HG03103 (cell line): ENCODE results near the gene EEF1AKMT4.

Experiments
- ATAC-seq: cut with Tn5 transposase; IDR thresholded peaks from one replicate; pipeline ENCODE4 v1.9.1; 2021; ENCODE audit warnings: low read depth; ENCODE audit not compliant: unreplicated experiment

Gene EEF1AKMT4

GRCh38 chr3:184249412-184250166 lies at the start of gene EEF1AKMT4:
Gene EEF1AKMT4 (plus strand): TSS chr3:184249672. CDS start chr3:184249695, 23 bp downstream.
- ATAC-seq = peak; percentile 78

GRCh38 chr3:184200825-184201224 lies 48.6 kb upstream of the EEF1AKMT4 start:
- ATAC-seq = no peak

DNA sequence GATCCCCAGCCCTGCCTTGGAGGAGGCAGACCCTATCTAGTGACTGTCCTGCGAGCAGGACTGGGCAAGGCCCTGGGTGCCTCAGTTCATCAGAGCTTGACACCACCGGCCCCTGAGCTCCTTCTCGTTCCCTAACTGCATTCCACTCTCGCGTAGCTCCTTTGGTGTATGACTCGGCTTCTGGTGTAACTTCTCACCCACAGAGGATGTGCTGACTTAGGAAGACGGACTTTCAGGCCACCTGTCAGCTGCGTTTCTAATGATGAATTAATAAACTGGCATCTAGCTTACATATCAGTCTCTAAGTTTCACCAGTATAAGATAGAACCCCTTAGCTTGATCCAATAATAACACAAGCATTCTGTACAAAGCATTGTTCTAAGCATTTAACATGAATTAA lies 45.9 kb upstream of the EEF1AKMT4 start:
- ATAC-seq = no peak

DNA sequence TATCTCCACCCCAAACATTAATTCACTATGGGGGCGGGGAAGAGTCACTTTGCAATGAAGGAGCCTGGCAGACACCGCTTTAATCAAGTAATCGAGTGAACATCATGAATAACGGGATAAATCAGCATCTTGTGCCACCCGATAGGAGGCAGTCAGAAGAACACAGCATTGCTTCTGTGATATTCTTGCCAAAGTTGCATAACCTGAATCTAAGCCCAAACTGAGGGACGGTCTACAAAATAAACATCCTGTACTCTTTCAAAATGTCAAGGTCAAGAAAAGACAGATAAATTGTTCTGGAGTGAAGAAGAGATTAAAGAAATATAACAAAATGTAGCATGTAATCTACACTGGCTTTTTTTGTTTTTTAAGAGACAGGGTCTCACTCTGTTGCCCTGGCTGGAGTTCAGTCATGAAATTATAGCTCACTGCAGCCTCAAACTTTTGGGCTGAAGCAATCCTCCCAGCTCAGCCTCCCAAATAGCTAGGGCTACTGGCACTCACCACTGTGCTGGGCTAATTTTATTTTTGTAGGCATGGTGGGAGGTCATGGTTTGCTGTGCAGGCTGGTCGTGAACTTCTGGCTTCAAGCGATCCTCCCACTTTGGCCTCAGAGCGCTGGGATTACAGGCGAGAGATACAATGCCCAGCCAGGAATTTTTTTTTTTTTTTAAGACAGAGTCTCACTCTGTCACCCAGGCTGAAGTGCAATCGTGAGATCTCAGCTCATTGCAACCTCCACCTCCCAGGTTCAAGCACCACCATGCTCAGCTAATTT lies 40.1 kb upstream of the EEF1AKMT4 start:
- no peak for ATAC-seq

GRCh38 chr3:184211297-184211696 lies 38.2 kb upstream of the EEF1AKMT4 start:
- ATAC-seq = no peak

GRCh38 chr3:184211718-184212117 lies 37.8 kb upstream of the EEF1AKMT4 start:
- ATAC-seq = no peak

- ATAC-seq = no peak
These were observed 30.7 kb upstream of the EEF1AKMT4 start for GRCh38 chr3:184218814-184219213.

GRCh38 chr3:184222521-184222920 lies 27.0 kb upstream of the EEF1AKMT4 start:
- no peak for ATAC-seq

DNA sequence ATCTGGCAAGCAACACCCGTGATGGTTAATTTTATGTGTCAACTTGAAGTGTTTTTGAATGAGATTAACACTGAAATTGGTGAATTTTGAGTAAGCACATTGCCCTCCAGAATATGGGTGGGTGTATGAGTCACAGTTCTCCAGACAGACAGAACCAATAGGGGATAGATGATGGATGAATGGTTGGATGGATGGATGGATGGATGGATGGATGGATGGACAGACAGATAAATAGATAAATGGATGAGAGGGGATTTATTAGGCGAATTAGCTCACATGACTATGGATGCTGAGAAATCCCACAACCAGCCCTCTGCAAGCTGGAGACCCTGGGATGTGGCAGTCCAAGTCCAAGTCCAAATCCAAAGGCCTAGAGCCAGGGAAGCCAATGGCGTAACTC lies 25.5 kb upstream of the EEF1AKMT4 start:
- no peak for ATAC-seq

DNA sequence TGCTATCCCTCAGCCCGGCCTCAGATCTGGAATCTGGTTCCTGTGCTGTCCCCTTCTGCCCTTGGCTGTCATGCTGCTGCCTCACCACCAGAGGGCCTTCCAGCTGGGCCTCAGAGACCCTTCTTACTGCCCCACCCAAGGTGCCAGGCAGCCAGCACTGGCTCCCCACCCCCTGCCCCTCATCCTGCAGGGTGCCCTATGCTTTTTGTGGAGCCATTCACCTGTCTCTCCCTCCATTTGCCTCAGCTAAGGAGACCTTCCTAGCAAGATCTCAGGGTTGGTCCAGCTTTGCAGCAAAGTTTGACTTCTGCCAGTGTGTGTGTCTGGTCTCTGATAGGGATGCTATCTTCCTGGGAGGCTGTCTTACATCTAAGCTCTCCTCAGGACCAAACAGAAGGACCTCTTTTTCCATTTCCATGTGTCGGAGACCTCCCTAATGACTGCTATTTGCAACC lies 22.0 kb upstream of the EEF1AKMT4 start:
- ATAC-seq = peak; percentile 50

DNA sequence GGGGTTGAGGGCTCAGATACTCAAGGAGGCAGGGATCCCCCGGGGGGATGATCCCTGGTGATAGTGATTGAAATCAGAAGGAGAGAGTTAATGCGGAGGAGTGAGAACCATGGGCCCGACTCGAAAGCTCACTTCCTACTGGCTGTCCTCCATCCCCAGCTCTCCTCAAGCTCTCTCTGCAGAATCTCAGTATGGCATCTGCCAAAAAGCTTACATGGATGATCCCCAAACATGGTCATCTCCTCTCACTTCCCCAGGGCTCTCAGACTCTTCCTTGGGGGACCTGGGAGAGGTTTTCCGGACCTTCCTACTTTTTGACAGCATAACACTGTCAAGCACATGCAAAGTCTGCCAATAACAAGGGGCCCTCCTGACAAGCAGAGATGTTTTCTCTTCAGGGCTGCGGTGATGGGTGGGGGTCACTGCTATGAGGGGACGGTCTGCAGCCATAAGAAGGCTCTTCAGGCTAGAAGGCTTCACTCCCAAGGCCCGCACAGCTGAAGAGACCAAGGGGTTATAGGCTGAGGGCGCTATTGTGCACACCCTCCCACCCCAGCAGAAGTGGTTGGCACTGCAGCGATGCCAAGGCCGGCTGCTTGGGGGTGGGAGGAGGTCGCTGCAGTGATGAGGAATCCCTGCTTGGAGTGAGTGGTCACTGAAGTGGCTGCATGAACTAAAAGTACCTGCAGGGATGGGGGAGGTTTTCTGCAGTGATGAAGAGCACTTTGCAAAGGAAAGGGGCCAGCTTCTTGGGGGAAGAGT lies 20.9 kb upstream of the EEF1AKMT4 start:
- no peak for ATAC-seq

DNA sequence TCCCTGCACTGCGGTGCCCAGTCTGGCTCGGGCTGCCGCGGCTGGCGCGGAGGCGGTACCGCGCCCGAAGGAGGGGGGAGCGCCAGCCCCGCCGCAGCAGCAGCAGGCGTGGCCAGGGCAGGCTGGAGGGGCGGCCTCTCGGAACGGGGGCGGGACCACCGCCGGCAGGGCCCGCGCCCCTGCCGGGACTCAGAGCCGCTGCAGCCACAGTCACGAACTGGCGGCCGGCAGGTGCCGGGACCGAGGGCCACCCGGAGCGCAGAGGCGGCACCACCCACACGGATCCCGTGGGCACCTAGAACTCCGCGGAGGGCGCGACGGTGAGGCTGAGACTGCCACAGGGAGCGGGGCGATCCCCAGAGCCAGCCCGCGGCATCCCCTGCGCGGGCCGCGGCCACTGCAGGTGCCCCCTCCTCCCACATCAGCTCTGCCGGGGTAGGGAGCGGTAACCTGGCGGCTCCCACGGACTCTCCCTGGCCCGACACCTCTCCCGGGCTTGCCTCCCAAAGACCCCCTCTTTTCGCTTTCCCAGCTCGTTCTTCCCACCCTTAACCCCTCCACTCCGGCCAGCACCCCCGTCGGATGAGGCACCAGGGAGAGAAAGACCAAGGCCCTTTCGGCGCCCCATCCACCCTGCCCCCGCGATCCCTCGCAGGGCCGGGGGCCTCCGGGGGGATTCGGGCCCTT lies 19.9 kb upstream of the EEF1AKMT4 start, which contains the start of gene VWA5B2:
VWA5B2 (plus strand) TSS at position 192 of the 687 bp plus-strand sequence. CDS start 944 bp downstream, outside the sequence.
- ATAC-seq = peak; percentile 56

- ATAC-seq = no peak
These were observed 19.3 kb upstream of the EEF1AKMT4 start for GRCh38 chr3:184230081-184230602.

DNA sequence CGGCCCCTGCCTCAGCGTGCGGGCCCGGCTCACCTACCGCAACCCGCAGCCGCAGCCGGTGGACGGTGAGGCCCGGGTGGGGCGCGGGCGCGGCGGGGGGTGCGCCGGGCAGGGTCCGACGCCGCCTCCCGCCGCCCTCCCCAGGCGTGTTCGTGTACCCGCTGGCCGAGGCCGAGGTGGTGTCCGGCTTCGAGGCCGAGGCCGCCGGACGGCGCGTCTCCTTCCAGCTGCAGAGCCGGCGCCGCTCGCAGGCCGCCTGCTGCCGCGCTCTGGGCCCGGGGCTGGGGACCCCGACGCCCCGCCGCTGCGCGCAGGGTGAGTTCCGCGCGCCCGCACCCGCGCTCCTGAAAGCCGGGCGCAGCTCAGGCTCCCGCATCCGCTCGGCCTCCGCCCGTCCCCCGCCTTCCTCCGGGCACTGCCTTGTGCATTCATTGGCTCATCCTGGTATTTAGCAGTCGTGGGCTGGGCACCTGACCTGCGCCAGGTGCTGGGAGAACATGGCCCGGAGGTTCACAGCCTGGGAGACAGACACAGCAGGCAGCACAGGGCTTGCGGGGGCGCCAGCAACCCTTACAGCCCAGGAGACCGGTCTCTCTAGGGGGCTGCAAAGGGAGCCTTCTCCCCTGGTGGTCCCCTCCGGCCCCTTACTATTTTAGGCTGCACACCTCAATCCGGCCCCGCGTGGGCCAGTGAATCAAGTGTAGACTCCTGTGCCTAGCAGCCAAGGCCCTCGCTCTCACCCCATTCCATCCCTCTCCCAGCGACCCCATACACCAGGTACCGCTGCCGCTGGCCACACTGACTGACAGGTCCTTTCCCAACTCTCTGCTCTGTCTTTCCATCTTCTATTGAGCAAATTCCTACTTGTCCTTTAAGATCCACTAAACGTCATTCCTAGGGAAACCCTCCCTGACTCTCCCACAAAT lies 18.6 kb upstream of the EEF1AKMT4 start:
- ATAC-seq = no peak

DNA sequence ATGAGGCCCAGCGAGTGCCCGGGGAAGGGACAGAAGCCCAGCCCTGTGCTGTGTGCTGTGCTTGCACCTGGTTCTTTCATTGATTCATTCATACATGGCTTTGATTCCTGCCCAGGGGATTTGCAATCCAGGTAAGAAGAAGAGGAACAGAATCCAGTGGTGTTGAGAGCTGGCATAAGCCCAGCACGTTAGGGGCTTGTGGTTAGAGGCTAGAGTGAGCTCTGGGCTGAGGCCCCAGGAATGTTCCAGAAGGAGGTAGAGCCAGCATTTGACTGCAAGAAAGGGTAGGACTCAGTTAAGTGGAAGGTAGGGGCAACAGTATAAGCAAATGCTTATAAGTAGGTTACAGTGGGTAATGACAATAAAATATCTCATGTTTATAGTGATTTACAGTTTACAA lies 17.8 kb upstream of the EEF1AKMT4 start:
- no peak for ATAC-seq

GRCh38 chr3:184233127-184233843 lies 16.2 kb upstream of the EEF1AKMT4 start:
- ATAC-seq = no peak

DNA sequence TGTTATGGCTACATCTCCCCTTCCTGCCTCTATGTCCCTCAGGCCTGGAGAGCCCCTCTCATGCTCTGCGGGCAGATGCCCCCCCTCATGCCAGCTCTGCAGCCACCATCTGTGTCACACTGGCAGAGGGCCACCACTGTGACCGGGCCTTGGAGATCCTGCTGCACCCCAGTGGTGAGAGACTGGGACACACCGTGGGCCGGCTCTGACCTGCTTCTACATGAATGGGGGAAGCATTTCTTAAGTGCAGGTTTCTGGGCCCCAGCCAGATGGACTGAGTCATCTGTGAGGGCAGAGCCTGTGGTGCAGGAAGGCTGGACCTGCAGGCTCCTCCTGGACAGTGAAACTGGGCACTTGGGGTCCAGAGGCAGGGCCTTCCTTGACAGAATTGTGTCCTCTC lies 15.2 kb upstream of the EEF1AKMT4 start:
- no peak for ATAC-seq

DNA sequence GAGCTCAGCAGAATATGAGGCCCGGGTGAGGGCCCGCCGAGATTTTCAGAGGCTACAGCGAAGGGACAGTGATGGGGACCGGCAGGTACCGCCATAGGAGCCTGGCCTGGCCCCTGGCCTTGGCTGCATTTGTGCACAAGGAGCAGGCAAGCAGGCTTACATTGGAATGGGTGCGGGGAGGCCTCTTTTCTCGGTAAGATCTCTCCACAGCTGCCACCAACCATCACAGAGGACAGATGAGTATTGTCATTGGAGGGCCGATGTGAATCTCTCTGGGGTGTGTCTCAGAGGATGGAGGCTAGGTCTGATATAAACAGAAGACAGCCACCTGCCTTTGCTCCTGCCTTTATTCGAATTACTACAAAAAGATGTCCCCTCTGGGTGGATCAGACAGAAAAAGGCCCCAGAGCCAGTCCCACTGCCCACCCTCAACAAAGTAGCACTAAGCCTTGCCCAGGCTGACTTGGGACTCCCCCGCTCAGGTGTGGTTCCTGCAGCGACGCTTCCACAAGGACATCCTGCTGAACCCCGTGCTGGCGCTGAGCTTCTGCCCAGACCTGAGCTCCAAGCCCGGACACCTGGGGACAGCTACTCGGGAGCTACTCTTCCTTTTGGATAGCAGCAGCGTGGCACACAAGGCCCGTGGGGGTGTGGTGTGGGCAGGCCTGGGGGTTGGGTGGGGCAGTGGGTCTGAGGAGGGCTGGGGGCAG lies 14.6 kb upstream of the EEF1AKMT4 start:
- ATAC-seq = no peak
